Measurements from ENCODE around the gene AFF3.

GRCh38 chr2:99756059-99756458 is 386.3 kb downstream of the AFF3 start:
- TF ChIP-seq CTCF (IDR thresholded peaks at IDR 0.05; ENCODE audit: low read depth, low read length, poor library complexity, severe bottlenecking), result no peak
- no peak for TF ChIP-seq EZH2phosphoT487 (IDR thresholded peaks at IDR 0.05; ENCODE audit: borderline replicate concordance, low read length)
